HG03571 (cell line): ENCODE data around the gene MTHFD1.

ENCODE experiments used
- ATAC-seq: cut with Tn5 transposase; IDR thresholded peaks from one replicate; pipeline ENCODE4 v1.9.1; 2021; ENCODE audit not compliant: unreplicated experiment

The MTHFD1 gene

GRCh38 chr14:64405295-64405694 is 17.1 kb downstream of the MTHFD1 start:
- no peak for ATAC-seq

- no peak for ATAC-seq
These were observed 19.2 kb downstream of the MTHFD1 start for GRCh38 chr14:64407329-64407728.

DNA sequence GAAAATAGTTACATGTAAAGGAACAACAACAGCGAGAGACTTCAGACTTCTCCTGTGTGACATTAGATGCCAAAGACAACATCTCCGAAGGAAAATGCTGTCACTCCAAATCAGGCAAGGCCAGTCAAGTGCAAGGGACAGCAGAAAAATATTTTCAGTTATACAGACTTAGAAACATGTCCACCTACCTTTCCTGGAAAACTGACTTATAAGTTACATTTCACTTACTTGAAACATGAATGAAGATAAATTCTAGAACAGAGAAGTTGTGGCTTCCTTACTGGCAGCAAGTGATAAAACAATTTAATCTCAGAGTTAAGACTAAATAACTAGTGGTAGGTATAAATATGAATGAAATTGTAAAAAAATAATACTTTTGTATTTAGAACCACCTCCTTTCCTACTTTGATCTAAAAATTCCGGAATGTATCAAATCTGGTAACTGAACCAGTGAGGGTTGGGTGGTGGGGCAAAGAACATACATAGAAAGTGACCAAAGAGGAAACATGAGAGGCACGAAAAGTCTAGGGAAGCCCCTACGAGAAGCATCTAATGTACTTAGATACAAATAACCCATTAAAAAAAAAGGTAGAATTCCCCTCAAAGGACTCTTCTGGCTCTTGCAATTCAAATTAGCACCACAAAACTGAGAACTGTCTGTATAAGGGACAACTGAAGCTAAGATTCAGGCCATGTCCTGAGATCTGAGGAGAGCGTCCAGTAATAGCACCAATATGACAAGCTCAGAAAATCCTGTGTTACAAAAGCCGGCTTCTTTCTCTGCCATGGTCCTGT is 21.2 kb downstream of the MTHFD1 start:
- no peak for ATAC-seq

- ATAC-seq = no peak
These were observed 22.1 kb downstream of the MTHFD1 start for GRCh38 chr14:64410084-64410774.

DNA sequence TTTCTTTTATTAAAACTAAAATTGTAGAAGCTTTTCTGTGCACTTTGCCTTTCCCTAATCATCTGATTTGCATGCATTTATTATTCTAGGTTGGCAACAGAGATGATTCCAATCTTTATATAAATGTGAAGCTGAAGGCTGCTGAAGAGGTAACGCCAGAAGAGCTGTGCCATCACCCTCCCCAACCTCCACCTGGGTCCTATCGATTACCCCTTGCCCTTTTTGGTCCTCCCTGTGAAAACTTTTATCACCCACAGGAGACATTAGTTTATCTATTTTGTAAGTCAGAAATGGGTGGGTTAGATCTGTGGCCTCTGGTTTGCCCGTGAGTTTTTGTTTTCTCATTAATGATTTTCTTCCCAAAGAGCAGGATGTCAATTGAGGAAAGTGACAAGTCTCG is 22.8 kb downstream of the MTHFD1 start:
- ATAC-seq = no peak

- ATAC-seq = no peak
These were observed 24.1 kb downstream of the MTHFD1 start for GRCh38 chr14:64412237-64412636.

GRCh38 chr14:64416348-64416932 is 28.3 kb downstream of the MTHFD1 start:
- no peak for ATAC-seq

- no peak for ATAC-seq
These were observed 29.1 kb downstream of the MTHFD1 start for GRCh38 chr14:64417055-64417770.

DNA sequence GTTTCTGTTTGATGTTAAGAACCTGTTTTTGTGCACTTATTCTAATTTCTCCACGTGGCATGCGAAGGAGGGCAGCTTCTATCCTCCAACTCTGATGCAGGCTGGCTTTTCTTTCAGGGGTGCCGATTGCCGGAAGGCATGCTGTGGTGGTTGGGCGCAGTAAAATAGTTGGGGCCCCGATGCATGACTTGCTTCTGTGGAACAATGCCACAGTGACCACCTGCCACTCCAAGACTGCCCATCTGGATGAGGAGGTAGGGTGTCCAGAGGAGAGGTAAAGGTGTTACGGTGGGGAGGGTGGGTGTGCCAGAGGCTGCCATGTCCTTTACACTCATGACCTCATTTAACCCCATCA is 29.6 kb downstream of the MTHFD1 start:
- ATAC-seq = no peak

DNA sequence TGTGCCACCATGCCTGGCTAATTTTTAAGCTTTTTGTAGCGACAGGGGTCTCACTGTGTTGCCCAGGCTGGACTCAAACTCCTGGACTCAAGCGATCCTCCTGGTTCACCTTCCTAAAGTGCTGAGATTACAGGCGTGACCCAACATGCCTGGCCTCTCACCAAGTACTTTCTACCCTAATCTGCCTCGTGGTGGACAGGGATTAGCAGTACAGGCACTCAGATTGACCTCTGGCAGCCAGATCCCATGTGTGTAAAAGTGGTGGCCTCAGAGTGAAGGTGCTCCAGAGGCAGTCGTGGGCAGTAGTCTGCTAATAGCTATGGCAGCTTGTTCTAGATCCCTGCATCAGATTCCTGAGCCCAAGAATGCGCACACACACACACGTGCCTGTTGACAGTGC is 30.9 kb downstream of the MTHFD1 start:
- no peak for ATAC-seq

DNA sequence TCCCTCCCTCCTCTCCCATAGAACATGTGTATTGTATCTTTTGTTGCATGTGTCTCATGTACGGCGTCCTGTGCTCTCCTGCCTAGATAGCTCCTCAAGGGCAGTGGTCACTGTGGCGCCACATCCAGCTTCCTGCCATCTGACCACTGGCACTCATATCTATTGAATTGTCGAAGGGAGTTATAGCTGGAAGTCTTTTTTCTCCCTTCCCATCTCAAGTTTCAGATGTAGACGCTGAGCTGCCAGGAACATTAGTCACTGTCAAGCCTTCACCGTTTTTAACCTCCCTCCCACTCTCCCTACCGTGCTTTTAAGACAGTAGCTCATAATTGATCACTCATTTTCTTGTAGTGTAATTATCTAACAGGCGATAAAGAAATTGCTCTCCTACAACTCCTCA is 33.0 kb downstream of the MTHFD1 start:
- no peak for ATAC-seq

DNA sequence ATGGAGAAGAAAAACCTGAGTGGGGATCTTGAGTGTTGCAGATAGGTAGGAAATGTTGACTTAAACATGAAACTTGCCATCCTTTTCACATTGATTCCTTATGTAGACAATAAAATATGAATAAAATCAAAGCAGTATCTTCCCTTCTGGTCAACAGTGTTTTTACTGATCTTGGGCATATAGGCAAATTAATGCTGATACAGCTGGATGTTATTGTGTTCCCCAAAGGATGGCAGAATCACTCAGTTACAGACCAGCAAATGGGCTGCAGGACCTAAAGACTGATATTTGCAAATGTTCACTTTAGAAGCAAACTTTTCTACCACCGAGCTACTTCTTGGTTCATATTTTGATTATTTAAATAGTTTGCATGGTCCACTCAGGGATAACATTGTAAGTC is 33.9 kb downstream of the MTHFD1 start:
- ATAC-seq = no peak

DNA sequence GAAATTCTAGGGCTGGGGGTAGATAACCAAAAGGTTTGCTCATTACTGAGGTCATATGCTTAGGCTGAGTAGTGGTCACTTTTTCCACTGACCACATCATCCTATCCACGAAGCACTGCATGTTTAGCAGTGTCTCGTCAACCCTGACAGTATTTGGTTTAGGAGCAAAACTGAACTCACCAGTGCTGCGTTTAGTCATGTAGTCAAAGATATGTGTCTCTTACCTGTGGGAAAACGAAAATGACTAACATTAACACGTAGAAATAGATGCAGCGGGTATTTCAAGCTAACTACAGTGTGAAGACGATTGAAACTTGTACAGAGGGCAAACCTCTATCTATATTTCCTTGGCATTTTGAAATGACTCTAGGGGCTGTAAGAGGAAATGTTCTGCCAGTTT is 34.6 kb downstream of the MTHFD1 start:
- no peak for ATAC-seq

GRCh38 chr14:64423987-64424386 is 35.8 kb downstream of the MTHFD1 start:
- ATAC-seq = no peak

- no peak for ATAC-seq
These were observed 46.4 kb downstream of the MTHFD1 start for GRCh38 chr14:64434528-64434927.

GRCh38 chr14:64438181-64438841 is 50.2 kb downstream of the MTHFD1 start:
- no peak for ATAC-seq

DNA sequence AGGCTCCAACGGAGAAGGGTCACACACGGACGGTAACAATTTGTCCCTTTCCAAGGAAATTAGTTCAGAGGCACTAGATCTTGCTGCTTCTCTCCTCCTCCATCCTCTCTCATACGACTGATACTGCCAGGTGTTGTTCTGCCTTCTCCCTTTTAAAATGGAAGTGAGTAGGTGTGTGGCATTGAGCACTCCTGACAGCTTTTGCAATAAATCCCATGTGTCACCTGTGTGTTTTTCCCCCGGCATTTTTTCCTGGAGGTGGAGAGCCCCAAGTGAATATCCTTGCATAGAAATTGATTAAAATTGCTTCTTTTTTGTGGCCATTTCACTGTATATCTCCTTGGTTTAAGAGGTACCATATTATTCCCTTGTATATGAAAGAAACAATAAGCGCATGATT is 51.0 kb downstream of the MTHFD1 start:
- ATAC-seq = no peak

DNA sequence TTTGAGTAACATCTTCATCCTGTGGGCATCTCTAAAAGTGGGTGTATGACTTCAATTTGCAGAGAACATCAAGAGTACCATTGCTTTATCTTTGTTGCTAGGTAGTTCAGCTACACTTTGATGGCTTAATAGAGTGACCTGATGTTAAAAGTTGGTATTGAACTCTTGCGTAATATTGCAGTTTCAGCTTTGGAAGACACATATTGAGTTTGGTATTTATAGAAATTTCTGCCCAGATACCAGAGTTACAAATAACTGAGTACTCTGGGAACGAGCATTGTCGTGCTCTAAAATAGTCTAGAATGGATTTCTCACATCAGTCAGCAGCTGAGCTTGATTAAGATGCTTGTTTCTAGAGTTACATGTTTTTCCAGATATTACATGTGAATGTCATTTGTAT is 52.3 kb downstream of the MTHFD1 start:
- no peak for ATAC-seq

DNA sequence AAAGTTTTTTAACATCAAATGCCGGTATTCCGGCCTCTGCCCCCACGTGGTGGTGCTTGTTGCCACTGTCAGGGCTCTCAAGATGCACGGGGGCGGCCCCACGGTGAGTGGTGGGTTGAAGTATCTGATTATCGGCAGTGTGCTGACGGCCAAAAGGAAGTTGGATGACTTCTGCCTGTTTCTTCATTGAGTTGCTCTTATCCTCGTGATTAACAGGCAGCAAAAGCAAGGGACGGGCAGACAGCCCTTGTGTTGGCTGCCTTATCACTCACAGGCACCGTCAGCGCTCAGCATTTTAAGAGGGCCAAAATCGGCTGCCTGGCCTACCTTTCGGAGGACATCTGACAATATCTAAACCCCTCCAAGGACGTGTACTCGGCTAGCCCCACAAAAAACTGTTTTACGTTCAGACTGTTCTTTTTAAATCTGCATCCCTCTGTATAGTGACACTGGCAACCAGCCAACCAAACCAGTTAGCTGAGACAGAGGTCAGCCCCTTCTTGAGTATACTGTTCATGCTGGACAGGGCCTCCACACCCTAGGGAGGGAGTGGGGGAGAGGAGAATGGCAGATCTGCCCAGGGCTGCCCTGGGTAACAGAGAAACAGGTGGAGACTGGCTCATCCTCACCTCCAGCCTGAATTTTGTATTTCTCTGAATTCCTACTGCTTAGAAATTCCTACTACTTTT is 54.3 kb downstream of the MTHFD1 start:
- ATAC-seq = no peak

- ATAC-seq = no peak
These were observed 56.0 kb downstream of the MTHFD1 start for GRCh38 chr14:64444140-64444539.
